Measurements from ENCODE around the gene C20orf202. TPM values are rescaled to one million over a fixed set of nuclear protein-coding genes. Genes with fewer than 3 reads are reported as not detected.
A peak's percentile ranks its signal among the peaks of the same experiment; 100 is the strongest.

C20orf202 gene
- total RNA-seq, 2 experiments from 2014 or later, result not detected

GRCh38 chr20:1169224-1169623 lies 34.0 kb upstream of the C20orf202 start:
- DNase-seq, result no peak
- Mint-ChIP-seq H3K36me3 (ENCODE audit: low read depth) (peaks cover 51% of the 10 kb centered on the region), H3K9me3 (no peaks in the 10 kb centered on the region), H3K4me1 (ENCODE audit: low read depth) (no peaks in the 10 kb centered on the region), H3K4me3 (no peak overlapping the region), H3K27me3 (ENCODE audit: low read depth) (no peaks in the 10 kb centered on the region), H3K27ac (no peak overlapping the region)
- intact Hi-C loops (cut with micrococcal nuclease), result no loop called here
- CTCF ChIA-PET, result no interaction called here

GRCh38 chr20:1171461-1172093 lies 31.7 kb upstream of the C20orf202 start:
- intact Hi-C loops (cut with micrococcal nuclease), result no loop called here
- Mint-ChIP-seq H3K27me3 (ENCODE audit: low read depth) (no peaks in the 10 kb centered on the region), H3K36me3 (ENCODE audit: low read depth) (peaks cover 42% of the 10 kb centered on the region), H3K9me3 (no peaks in the 10 kb centered on the region), H3K4me3 (no peak overlapping the region), H3K27ac (no peak overlapping the region), H3K4me1 (ENCODE audit: low read depth) (no peaks in the 10 kb centered on the region)
- peak; percentile 16 for DNase-seq
- CTCF ChIA-PET, result interaction anchor here (1.0 kb wide), 1 partner anchor 41 kb away, joined by 3 read pairs; no protein-coding TSS in a partner anchor

DNA sequence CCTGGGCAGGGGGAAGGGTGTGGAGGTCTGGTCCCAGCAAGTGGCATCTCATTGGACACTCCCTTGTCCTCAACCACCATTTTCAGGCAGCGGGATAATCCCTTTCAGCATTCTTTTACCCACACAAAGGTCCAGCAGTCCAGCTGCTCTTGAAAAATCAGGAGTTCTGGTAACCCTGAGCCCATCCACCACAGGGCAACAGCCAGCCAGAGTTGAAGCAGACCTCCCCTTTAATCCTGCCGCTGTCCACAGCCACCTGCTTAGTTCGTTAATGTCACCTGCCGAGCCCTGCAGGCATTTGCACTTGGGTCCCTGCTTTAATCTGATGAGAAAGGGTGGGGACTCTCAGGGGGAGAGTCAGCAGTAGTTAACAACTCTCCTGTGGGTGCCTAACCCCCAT lies 29.6 kb upstream of the C20orf202 start:
- intact Hi-C loops (cut with micrococcal nuclease), result no loop called here
- Mint-ChIP-seq H3K27me3 (ENCODE audit: low read depth) (no peaks in the 10 kb centered on the region), H3K4me3 (no peak overlapping the region), H3K27ac (no peak overlapping the region), H3K36me3 (ENCODE audit: low read depth) (peaks cover 24% of the 10 kb centered on the region), H3K9me3 (no peaks in the 10 kb centered on the region), H3K4me1 (ENCODE audit: low read depth) (no peaks in the 10 kb centered on the region)
- no peak for DNase-seq
- CTCF ChIA-PET, result interaction anchor here (1.0 kb wide), 1 partner anchor 13 kb away, joined by 3 read pairs; no protein-coding TSS in a partner anchor

GRCh38 chr20:1174787-1175186 lies 28.5 kb upstream of the C20orf202 start:
- CTCF ChIA-PET, result interaction anchor here (1.0 kb wide), 1 partner anchor 11 kb away, joined by 3 read pairs; no protein-coding TSS in a partner anchor
- Mint-ChIP-seq H3K4me1 (ENCODE audit: low read depth) (no peaks in the 10 kb centered on the region), H3K4me3 (no peak overlapping the region), H3K27me3 (ENCODE audit: low read depth) (no peaks in the 10 kb centered on the region), H3K9me3 (no peaks in the 10 kb centered on the region), H3K27ac (no peak overlapping the region), H3K36me3 (ENCODE audit: low read depth) (peaks cover 21% of the 10 kb centered on the region)
- intact Hi-C loops (cut with micrococcal nuclease), result no loop called here
- DNase-seq, result no peak

DNA sequence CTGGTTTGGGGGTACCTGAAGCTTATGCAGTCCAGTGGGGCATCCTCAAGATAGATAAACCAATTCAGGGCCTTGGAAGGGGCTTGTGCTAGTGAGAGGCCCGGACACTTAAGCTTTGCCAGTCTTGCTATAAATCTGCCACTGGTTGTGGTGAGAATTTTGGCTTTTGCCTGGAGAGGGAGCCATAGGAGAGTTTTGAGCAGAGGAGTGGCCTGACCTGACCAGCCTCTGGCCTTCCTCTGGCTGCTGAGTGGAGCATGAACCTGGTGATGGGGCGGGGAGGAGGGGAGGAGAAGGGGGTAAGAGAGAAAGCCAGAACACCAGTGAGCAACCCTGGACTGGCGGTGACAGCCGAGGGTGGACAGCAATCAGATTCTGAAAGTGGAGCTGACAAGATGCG lies 25.6 kb upstream of the C20orf202 start:
- intact Hi-C loops (cut with micrococcal nuclease), result no loop called here
- DNase-seq, result no peak
- Mint-ChIP-seq H3K27ac (no peak overlapping the region), H3K27me3 (ENCODE audit: low read depth) (peaks cover under 1% of the 10 kb centered on the region), H3K9me3 (no peaks in the 10 kb centered on the region), H3K36me3 (ENCODE audit: low read depth) (peaks cover 14% of the 10 kb centered on the region), H3K4me3 (no peak overlapping the region), H3K4me1 (ENCODE audit: low read depth) (no peaks in the 10 kb centered on the region)
- CTCF ChIA-PET, result interaction anchor here (0.6 to 1.4 kb wide), 2 partner anchors 10 to 31 kb away, joined by 3 read pairs; no protein-coding TSS in a partner anchor

- no peaks in the 10 kb centered on the region for H3K9me3 Mint-ChIP-seq
- intact Hi-C loops (cut with micrococcal nuclease), result no loop called here
- CTCF ChIA-PET, result interaction anchor here (0.6 to 1.4 kb wide), 2 partner anchors 9 to 31 kb away, joined by 3 read pairs; no protein-coding TSS in a partner anchor
- H3K27ac Mint-ChIP-seq, result no peak overlapping the region
- peaks cover 5% of the 10 kb centered on the region for H3K27me3 Mint-ChIP-seq (ENCODE audit: low read depth)
- H3K36me3 Mint-ChIP-seq (ENCODE audit: low read depth), result peaks cover 14% of the 10 kb centered on the region
- no peaks in the 10 kb centered on the region for H3K4me1 Mint-ChIP-seq (ENCODE audit: low read depth)
- no peak overlapping the region for H3K4me3 Mint-ChIP-seq
- no peak for DNase-seq
Observed at GRCh38 chr20:1178103-1178502, 25.2 kb upstream of the C20orf202 start.

- no peaks in the 10 kb centered on the region for H3K9me3 Mint-ChIP-seq
- intact Hi-C loops (cut with micrococcal nuclease), result no loop called here
- H3K36me3 Mint-ChIP-seq (ENCODE audit: low read depth), result peaks cover 14% of the 10 kb centered on the region
- peaks cover 9% of the 10 kb centered on the region for H3K27me3 Mint-ChIP-seq (ENCODE audit: low read depth)
- CTCF ChIA-PET, result interaction anchor here (0.7 to 0.8 kb wide), 2 partner anchors 11 to 34 kb away, joined by 3 to 4 read pairs; no protein-coding TSS in a partner anchor
- no peak overlapping the region for H3K27ac Mint-ChIP-seq
- DNase-seq, result no peak
- no peaks in the 10 kb centered on the region for H3K4me1 Mint-ChIP-seq (ENCODE audit: low read depth)
- H3K4me3 Mint-ChIP-seq, result no peak overlapping the region
Observed at GRCh38 chr20:1178623-1179022, 24.6 kb upstream of the C20orf202 start.

- Mint-ChIP-seq H3K4me1 (ENCODE audit: low read depth) (peaks cover 6% of the 10 kb centered on the region), H3K36me3 (ENCODE audit: low read depth) (peaks cover 2% of the 10 kb centered on the region), H3K4me3 (no peak overlapping the region), H3K27me3 (ENCODE audit: low read depth) (peaks cover 21% of the 10 kb centered on the region), H3K27ac (no peak overlapping the region), H3K9me3 (no peaks in the 10 kb centered on the region)
- CTCF ChIA-PET, result interaction anchor here (0.8 to 1.2 kb wide), 2 partner anchors 32 to 363 kb away, joined by 3 read pairs; no protein-coding TSS in a partner anchor
- DNase-seq, result no peak
- intact Hi-C loops (cut with micrococcal nuclease), result loop anchor here (10.0 kb wide), 1 partner anchor 206 kb away; no protein-coding TSS in a partner anchor
Observed at GRCh38 chr20:1180949-1181348, 22.3 kb upstream of the C20orf202 start.

DNA sequence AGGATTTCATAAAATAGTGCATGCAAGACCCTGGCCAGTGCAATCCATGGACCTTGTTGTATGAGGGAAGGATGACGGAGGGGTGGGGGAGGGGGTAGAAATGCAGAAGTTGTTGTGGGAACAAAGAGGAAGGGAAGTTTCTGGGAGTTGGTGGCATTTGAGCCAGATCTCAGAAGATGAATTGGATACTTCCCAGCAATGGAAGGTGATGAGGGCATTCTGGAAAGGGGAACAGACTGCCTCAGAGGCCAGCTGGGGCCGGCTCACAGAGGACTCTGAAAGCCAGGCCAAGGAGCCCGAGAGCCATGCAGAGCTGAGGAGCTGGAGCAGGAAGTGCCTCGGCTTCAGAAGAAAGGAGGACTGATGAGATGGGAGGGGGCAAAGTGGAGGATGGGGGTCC lies 21.1 kb upstream of the C20orf202 start:
- Mint-ChIP-seq H3K9me3 (no peaks in the 10 kb centered on the region), H3K36me3 (ENCODE audit: low read depth) (no peaks in the 10 kb centered on the region), H3K4me3 (no peak overlapping the region), H3K27ac (no peak overlapping the region), H3K27me3 (ENCODE audit: low read depth) (peaks cover 24% of the 10 kb centered on the region), H3K4me1 (ENCODE audit: low read depth) (peaks cover 6% of the 10 kb centered on the region)
- intact Hi-C loops (cut with micrococcal nuclease), result loop anchor here (10.0 kb wide), 1 partner anchor 207 kb away; no protein-coding TSS in a partner anchor
- CTCF ChIA-PET, result no interaction called here
- DNase-seq, result no peak

GRCh38 chr20:1183153-1183552 lies 20.1 kb upstream of the C20orf202 start:
- CTCF ChIA-PET, result no interaction called here
- Mint-ChIP-seq H3K4me1 (ENCODE audit: low read depth) (peaks cover 6% of the 10 kb centered on the region), H3K27ac (peak overlapping the region; percentile 56), H3K36me3 (ENCODE audit: low read depth) (no peaks in the 10 kb centered on the region), H3K9me3 (no peaks in the 10 kb centered on the region), H3K4me3 (no peak overlapping the region), H3K27me3 (ENCODE audit: low read depth) (peaks cover 24% of the 10 kb centered on the region)
- no peak for DNase-seq
- intact Hi-C loops (cut with micrococcal nuclease), result loop anchor here (10.0 kb wide), 1 partner anchor 208 kb away; no protein-coding TSS in a partner anchor

DNA sequence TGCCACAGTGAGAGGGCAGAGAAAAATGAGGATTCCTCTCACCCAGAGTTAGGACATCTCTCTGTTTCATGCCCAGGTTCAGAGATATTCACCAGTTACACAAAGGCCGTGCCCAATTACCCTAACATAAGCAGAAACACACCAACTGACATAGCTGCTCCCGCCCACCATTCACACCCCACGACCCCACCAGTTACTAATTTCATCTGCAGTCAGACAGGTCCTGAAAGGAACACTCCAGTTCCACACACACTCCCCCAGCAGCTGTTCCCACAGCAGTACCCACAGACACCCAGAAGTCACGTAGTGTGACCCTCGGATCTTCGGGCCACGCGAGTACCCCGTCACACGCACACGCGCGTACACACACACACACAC lies 19.0 kb upstream of the C20orf202 start:
- CTCF ChIA-PET, result interaction anchor here (0.9 to 1.0 kb wide), 2 partner anchors 14 to 267 kb away, joined by 3 read pairs; no protein-coding TSS in a partner anchor
- H3K4me3 Mint-ChIP-seq, result peak overlapping the region; percentile 63
- no peaks in the 10 kb centered on the region for H3K36me3 Mint-ChIP-seq (ENCODE audit: low read depth)
- peaks cover 6% of the 10 kb centered on the region for H3K4me1 Mint-ChIP-seq (ENCODE audit: low read depth)
- DNase-seq, result no peak
- H3K27ac Mint-ChIP-seq, result no peak overlapping the region
- no peaks in the 10 kb centered on the region for H3K9me3 Mint-ChIP-seq
- H3K27me3 Mint-ChIP-seq (ENCODE audit: low read depth), result peaks cover 24% of the 10 kb centered on the region
- intact Hi-C loops (cut with micrococcal nuclease), result loop anchor here (2.0 to 10.0 kb wide), 2 partner anchors 29 to 209 kb away; no protein-coding TSS in a partner anchor

GRCh38 chr20:1184638-1185315 lies 18.5 kb upstream of the C20orf202 start, which contains the start of gene TMEM74B:
TSS of gene TMEM74B (minus strand) at chr20:1184981. CDS start at chr20:1183801, 1,180 bp downstream.
- no peak for DNase-seq
- H3K36me3 Mint-ChIP-seq (ENCODE audit: low read depth), result no peaks in the 10 kb centered on the region
- peaks cover 24% of the 10 kb centered on the region for H3K27me3 Mint-ChIP-seq (ENCODE audit: low read depth)
- intact Hi-C loops (cut with micrococcal nuclease), result loop anchor here (1.0 to 10.0 kb wide), 3 partner anchors 28 to 368 kb away; no protein-coding TSS in a partner anchor
- CTCF ChIA-PET, result interaction anchor here (0.9 to 1.0 kb wide), 2 partner anchors 14 to 266 kb away, joined by 3 read pairs; no protein-coding TSS in a partner anchor
- H3K27ac Mint-ChIP-seq, result no peak within 1 kb of the TSS
- peaks cover 6% of the 10 kb centered on the region for H3K4me1 Mint-ChIP-seq (ENCODE audit: low read depth)
- H3K4me3 Mint-ChIP-seq, result peak within 1 kb of the TSS; percentile 63
- H3K9me3 Mint-ChIP-seq, result no peaks in the 10 kb centered on the region

Data from activated naive CD4-positive, alpha-beta T cell treated with anti-CD3 and anti-CD28 coated beads for 36 hours (primary cell).